ENCODE measurements around the gene HELQ. TPM values are rescaled to one million over a fixed set of nuclear protein-coding genes. Genes with fewer than 3 reads are reported as not detected.

Gene HELQ
- total RNA-seq, 1 donor, result 17.4 TPM

- no peak overlapping the region for H2AFZ ChIP-seq (ENCODE audit: low read length)
- no peak for DNase-seq (ENCODE audit: insufficient read length, low spot score, missing footprints)
Observed at GRCh38 chr4:83370640-83370906, 85.0 kb downstream of the HELQ start.

GRCh38 chr4:83369831-83370639 lies 85.6 kb downstream of the HELQ start:
- Histone ChIP-seq H3K79me2 (ENCODE audit: insufficient read depth, low read length) (no peaks in the 10 kb centered on the region), H3K27me3 (ENCODE audit: insufficient read depth, low read length) (peaks cover 7% of the 10 kb centered on the region), H4K20me1 (ENCODE audit: insufficient read depth, low read length) (no peaks in the 10 kb centered on the region), H3K4me2 (ENCODE audit: insufficient read depth, low read length) (no peak overlapping the region), H3K4me1 (ENCODE audit: insufficient read depth, low read length) (no peaks in the 10 kb centered on the region), H3K27ac (ENCODE audit: low read depth, low read length) (no peak overlapping the region), H3K9me3 (ENCODE audit: low read depth, low read length) (no peaks in the 10 kb centered on the region), H3K36me3 (ENCODE audit: insufficient read depth, low read length) (no peaks in the 10 kb centered on the region), H2AFZ (ENCODE audit: low read length) (no peak overlapping the region), H3K4me3 (ENCODE audit: insufficient read depth, low read length) (no peak overlapping the region)
- no peak for DNase-seq (ENCODE audit: insufficient read length, low spot score, missing footprints)
- TF ChIP-seq CTCF (IDR thresholded peaks at IDR 0.05; ENCODE audit: extremely low read depth, low read depth, low read length), result no peak

More at GRCh38 chr4:83370640-83370906, 85.0 kb downstream of the HELQ start:
- H3K4me1 ChIP-seq (ENCODE audit: insufficient read depth, low read length), result no peaks in the 10 kb centered on the region
- H3K4me3 ChIP-seq (ENCODE audit: insufficient read depth, low read length), result no peak overlapping the region
- H4K20me1 ChIP-seq (ENCODE audit: insufficient read depth, low read length), result no peaks in the 10 kb centered on the region
- H3K36me3 ChIP-seq (ENCODE audit: insufficient read depth, low read length), result no peaks in the 10 kb centered on the region
- H3K4me2 ChIP-seq (ENCODE audit: insufficient read depth, low read length), result no peak overlapping the region
- no peak for TF ChIP-seq CTCF (IDR thresholded peaks at IDR 0.05; ENCODE audit: extremely low read depth, low read depth, low read length)
- H3K9me3 ChIP-seq (ENCODE audit: low read depth, low read length), result no peaks in the 10 kb centered on the region
- no peaks in the 10 kb centered on the region for H3K79me2 ChIP-seq (ENCODE audit: insufficient read depth, low read length)
- H3K27me3 ChIP-seq (ENCODE audit: insufficient read depth, low read length), result peaks cover 7% of the 10 kb centered on the region
- no peak overlapping the region for H3K27ac ChIP-seq (ENCODE audit: low read depth, low read length)

- peak; percentile 70 for DNase-seq (ENCODE audit: insufficient read length, low spot score, missing footprints)
- H3K79me2 ChIP-seq (ENCODE audit: insufficient read depth, low read length), result no peaks in the 10 kb centered on the region
- H2AFZ ChIP-seq (ENCODE audit: low read length), result no peak overlapping the region
- no peaks in the 10 kb centered on the region for H3K4me1 ChIP-seq (ENCODE audit: insufficient read depth, low read length)
- peaks cover 2% of the 10 kb centered on the region for H3K27me3 ChIP-seq (ENCODE audit: insufficient read depth, low read length)
- no peak for TF ChIP-seq CTCF (IDR thresholded peaks at IDR 0.05; ENCODE audit: extremely low read depth, low read depth, low read length)
- no peaks in the 10 kb centered on the region for H3K9me3 ChIP-seq (ENCODE audit: low read depth, low read length)
- H3K4me3 ChIP-seq (ENCODE audit: insufficient read depth, low read length), result no peak overlapping the region
- H3K27ac ChIP-seq (ENCODE audit: low read depth, low read length), result no peak overlapping the region
- no peaks in the 10 kb centered on the region for H4K20me1 ChIP-seq (ENCODE audit: insufficient read depth, low read length)
- no peaks in the 10 kb centered on the region for H3K36me3 ChIP-seq (ENCODE audit: insufficient read depth, low read length)
- no peak overlapping the region for H3K4me2 ChIP-seq (ENCODE audit: insufficient read depth, low read length)
Observed at GRCh38 chr4:83364312-83364711, 91.3 kb downstream of the HELQ start.

- DNase-seq (ENCODE audit: insufficient read length, low spot score, missing footprints), result no peak
- peak; percentile 54 for TF ChIP-seq CTCF (IDR thresholded peaks at IDR 0.05; ENCODE audit: extremely low read depth, low read depth, low read length)
- H3K4me3 ChIP-seq (ENCODE audit: insufficient read depth, low read length), result no peak overlapping the region
- H2AFZ ChIP-seq (ENCODE audit: low read length), result no peak overlapping the region
- H3K4me2 ChIP-seq (ENCODE audit: insufficient read depth, low read length), result no peak overlapping the region
- H4K20me1 ChIP-seq (ENCODE audit: insufficient read depth, low read length), result no peaks in the 10 kb centered on the region
- peaks cover 13% of the 10 kb centered on the region for H3K4me1 ChIP-seq (ENCODE audit: insufficient read depth, low read length)
- no peaks in the 10 kb centered on the region for H3K79me2 ChIP-seq (ENCODE audit: insufficient read depth, low read length)
- no peak overlapping the region for H3K27ac ChIP-seq (ENCODE audit: low read depth, low read length)
- H3K27me3 ChIP-seq (ENCODE audit: insufficient read depth, low read length), result peaks cover 2% of the 10 kb centered on the region
- no peaks in the 10 kb centered on the region for H3K9me3 ChIP-seq (ENCODE audit: low read depth, low read length)
- H3K36me3 ChIP-seq (ENCODE audit: insufficient read depth, low read length), result no peaks in the 10 kb centered on the region
Observed at GRCh38 chr4:83362492-83363329, 92.9 kb downstream of the HELQ start.

All from osteoblast (primary cell).